Measurements from ENCODE around the gene ARFIP2. TPM values are rescaled to one million over a fixed set of nuclear protein-coding genes. Genes with fewer than 3 reads are reported as not detected.

ARFIP2 gene
- total RNA-seq, 1 experiment from 2014 or later, result 55.1 TPM

DNA sequence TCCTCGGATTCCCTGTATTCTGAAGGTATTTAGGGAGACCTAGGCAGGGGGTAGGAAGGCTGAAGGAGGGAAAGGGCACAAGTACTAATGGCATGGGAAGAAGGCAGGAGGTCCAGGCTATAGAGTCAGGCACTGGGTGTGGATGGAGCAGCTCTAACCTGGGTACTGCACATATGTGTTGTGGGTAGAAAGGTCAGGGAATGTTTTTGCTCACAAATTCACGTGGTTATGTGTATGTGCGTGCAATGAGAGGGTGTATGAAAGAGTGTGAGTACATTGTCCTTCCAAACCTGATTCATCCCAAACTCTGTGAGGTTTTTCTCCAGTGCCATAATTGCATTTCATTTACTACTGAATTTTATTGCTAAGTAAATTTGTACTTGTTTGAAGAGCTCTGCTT is 39.1 kb upstream of the ARFIP2 start:
- Histone ChIP-seq H3K27me3 (ENCODE audit: insufficient read depth, low read length) (no peaks in the 10 kb centered on the region), H2AK5ac (ENCODE audit: insufficient read length, low read length) (no peak overlapping the region), H2BK120ac (ENCODE audit: low read depth, low read length, poor library complexity, severe bottlenecking) (no peak overlapping the region), H3T11ph (ENCODE audit: low read length) (no peak overlapping the region), H3K56ac (ENCODE audit: insufficient read length, low read depth, low read length) (no peak overlapping the region), H4K5ac (ENCODE audit: insufficient read length, low read depth, low read length) (no peak overlapping the region), H4K8ac (replicated peaks; ENCODE audit: insufficient read length, low read depth, low read length) (no peak overlapping the region), H3K4me2 (ENCODE audit: insufficient read depth, insufficient read length, low read length) (no peak overlapping the region), H3K9ac (ENCODE audit: extremely low read depth, insufficient read length, low read length) (no peak overlapping the region), H3K18ac (ENCODE audit: insufficient read length, low read depth, low read length) (no peak overlapping the region), H2BK15ac (ENCODE audit: low read depth, low read length) (no peak overlapping the region), H4K91ac (ENCODE audit: insufficient read length, low read depth, low read length) (no peak overlapping the region), H2AFZ (ENCODE audit: low read length) (no peak overlapping the region), H3K23ac (ENCODE audit: insufficient read length, low read depth, low read length) (no peak overlapping the region), H2BK5ac (ENCODE audit: insufficient read length, low read length) (no peak overlapping the region), H4K20me1 (ENCODE audit: control insufficient read depth, insufficient read depth, insufficient read length) (no peaks in the 10 kb centered on the region), H3K14ac (ENCODE audit: insufficient read depth, low read length) (no peak overlapping the region), H3K4me1 (ENCODE audit: insufficient read depth, low read length) (no peaks in the 10 kb centered on the region), H3K4ac (ENCODE audit: low read depth, low read length) (no peak overlapping the region), H3K9me3 (ENCODE audit: control insufficient read depth, low read depth, low read length) (no peaks in the 10 kb centered on the region), H3K27ac (ENCODE audit: insufficient read length, low read depth, low read length) (no peak overlapping the region), H3K23me2 (ENCODE audit: insufficient read length, low read depth, low read length, poor library complexity, severe bottlenecking) (no peaks in the 10 kb centered on the region), H3K79me1 (ENCODE audit: insufficient read depth, low read depth, low read length, poor library complexity, severe bottlenecking) (no peaks in the 10 kb centered on the region), H2BK20ac (ENCODE audit: low read depth, low read length, poor library complexity, severe bottlenecking) (no peak overlapping the region), H3K79me2 (ENCODE audit: insufficient read depth, low read length) (no peaks in the 10 kb centered on the region), H2BK12ac (ENCODE audit: insufficient read length, low read depth, low read length) (no peak overlapping the region)
- peaks cover 6 to 19% (median 16%) of the 10 kb centered on the region in 3 experiments; a peak in 6 of 7 replicates for H3K36me3 Mint-ChIP-seq (ENCODE audit: insufficient read depth in 1 of 3, low read depth in 3 of 3)
- no peak for DNase-seq
- WGBS (ENCODE audit: extremely low coverage, insufficient read length, low lambda C conversion rate), result no CpG with 5 or more reads among the region's 3 CpGs
- no peaks in the 10 kb centered on the region for H3K27me3 Mint-ChIP-seq (ENCODE audit: low read depth)
- TF ChIP-seq, protein P1, sequence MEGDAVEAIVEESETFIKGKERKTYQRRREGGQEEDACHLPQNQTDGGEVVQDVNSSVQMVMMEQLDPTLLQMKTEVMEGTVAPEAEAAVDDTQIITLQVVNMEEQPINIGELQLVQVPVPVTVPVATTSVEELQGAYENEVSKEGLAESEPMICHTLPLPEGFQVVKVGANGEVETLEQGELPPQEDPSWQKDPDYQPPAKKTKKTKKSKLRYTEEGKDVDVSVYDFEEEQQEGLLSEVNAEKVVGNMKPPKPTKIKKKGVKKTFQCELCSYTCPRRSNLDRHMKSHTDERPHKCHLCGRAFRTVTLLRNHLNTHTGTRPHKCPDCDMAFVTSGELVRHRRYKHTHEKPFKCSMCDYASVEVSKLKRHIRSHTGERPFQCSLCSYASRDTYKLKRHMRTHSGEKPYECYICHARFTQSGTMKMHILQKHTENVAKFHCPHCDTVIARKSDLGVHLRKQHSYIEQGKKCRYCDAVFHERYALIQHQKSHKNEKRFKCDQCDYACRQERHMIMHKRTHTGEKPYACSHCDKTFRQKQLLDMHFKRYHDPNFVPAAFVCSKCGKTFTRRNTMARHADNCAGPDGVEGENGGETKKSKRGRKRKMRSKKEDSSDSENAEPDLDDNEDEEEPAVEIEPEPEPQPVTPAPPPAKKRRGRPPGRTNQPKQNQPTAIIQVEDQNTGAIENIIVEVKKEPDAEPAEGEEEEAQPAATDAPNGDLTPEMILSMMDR (conservative IDR thresholded peaks at IDR 0.05), result no peak
- H3K9me3 Mint-ChIP-seq, result no peaks in the 10 kb centered on the region
- H3K4me1 Mint-ChIP-seq, result no peaks in the 10 kb centered on the region
- H3K4me3 Mint-ChIP-seq, result no peak overlapping the region
- H3K27ac Mint-ChIP-seq, result 0 out of 7 replicates have a peak overlapping the region, but pooled peaks of 1 of the 3 experiments have one; percentile 25

All from H9 (cell line).